ENCODE data around the gene HOXB7.

Gene HOXB7

GRCh38 chr17:48565925-48566710 is 44.7 kb downstream of the HOXB7 start:
- DNase-seq (ENCODE audit: low spot score): no peak

DNA sequence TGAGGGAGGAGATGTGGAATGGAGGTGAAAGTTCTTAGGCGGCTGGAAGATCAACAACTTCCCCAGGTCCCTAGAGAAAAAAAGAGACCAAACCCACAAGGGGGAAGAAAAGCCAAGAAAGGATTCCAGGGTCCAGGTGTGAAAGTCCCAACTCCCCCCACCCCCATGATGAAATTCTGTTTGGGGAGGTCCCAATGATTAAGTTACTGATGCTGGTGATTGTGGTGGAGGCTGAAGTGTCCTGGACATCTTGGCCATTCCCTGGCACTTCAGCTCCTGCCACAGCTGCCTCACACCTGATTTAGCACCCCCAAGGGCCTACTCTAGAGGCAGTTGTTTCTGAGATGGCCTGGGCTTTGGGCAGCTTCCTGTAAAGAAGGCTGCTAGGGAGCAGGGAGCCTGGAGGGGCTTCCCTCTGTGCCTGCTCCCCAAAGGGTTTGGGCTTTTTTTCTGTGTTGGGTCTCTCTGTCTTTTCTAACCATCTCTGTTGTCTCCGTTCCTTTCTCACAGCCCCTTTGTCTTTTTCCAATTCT is 45.7 kb downstream of the HOXB7 start:
- DNase-seq (ENCODE audit: low spot score): no peak

GRCh38 chr17:48564188-48565021 is 46.4 kb downstream of the HOXB7 start:
- DNase-seq (ENCODE audit: low spot score): peak; percentile 61

- DNase-seq (ENCODE audit: low spot score): no peak
These were observed 47.0 kb downstream of the HOXB7 start for GRCh38 chr17:48563867-48564187.

- no peak for DNase-seq (ENCODE audit: low spot score)
These were observed 47.4 kb downstream of the HOXB7 start for GRCh38 chr17:48563385-48563838.

GRCh38 chr17:48562934-48563333 is 47.9 kb downstream of the HOXB7 start:
- DNase-seq (ENCODE audit: low spot score): no peak

DNA sequence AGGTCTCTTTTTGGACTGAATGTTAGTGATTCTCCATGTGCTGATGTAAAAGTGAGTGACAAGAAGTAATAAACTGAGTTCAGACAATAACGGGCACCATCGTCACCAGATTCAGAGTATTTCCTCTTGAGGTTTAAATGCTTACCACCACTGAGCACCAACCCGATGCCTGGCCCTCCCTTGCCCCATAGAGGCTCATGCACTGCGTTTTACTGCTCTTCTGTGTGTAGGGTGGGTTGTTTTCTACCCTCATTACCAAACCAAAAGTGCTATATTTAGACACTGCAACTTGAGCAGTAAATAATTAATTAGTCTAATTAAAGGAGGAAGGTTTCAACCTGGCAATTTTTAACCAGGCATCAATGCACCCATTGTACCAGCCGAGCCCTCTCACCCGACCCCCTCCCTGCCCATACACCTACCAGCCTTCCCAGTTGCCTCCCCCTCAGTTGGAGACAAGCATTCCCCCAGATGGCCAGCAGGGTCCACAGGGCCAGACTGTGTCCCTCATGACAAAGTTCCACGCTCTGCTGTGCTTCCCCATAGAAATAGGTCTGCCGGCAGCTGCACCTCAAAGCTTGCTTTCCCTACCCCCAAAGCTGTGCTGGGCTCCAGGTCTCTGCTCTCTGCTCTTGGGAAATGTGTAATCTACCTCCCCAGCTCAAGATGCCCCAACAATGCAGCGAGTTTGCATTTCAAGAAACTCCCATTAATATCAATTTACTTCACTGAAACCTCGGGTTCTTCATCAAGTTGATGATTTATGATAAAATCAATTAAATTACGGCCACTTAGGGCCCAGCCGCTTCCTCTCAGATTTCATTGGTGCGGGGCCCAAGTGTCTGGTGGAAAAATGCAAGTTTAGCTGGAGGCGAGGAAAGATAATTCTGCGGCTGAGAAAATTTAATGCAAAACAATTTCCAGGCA is 48.7 kb downstream of the HOXB7 start:
- no peak for DNase-seq (ENCODE audit: low spot score)

DNA sequence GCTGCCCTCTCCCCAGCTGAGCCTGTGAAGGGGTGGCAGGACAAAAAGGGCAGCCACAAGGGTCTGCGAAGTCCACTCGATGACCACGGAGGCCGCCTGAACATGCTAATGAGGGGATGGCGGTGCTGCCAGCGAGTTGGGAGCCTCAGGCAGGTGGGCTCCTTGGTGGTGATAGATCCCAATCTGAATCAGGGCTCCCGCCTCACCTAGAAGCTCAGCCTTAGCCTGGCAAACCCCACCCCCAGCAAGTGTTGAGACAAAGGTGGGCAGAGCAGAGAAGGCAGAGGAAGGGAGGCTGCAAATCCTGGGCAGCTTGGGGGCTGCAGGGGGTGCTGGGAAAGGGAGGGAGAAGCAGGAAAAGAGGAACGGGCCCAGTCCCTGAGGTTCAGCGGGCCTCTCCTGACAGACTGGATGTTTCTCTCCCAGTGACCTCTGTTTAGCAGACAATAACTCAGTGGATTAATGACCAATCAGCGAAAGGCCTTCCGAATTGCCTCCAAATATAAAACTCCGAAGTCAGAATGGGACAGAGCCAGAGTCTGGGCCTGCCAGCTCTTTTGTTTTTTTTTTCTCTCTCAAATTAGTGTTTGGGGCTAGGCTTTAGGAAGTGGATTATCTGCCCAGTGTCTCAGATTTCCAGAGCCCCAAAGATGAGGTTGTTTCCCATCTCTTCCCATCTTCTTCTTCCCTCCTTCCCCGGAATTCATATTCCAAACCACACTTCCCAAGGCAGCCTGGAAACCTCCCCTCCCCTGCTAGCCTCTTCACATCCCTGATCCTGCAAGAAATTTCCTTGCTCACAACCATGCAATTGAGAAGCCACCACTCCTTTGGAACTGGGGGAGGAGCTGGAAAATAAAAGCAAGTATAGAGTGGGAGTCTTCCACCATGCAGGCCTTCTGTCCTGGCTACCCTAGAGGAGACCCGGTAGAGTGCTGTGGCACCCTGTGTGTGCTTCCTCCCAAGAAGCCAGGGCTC is 50.7 kb downstream of the HOXB7 start:
- no peak for DNase-seq (ENCODE audit: low spot score)

DNA sequence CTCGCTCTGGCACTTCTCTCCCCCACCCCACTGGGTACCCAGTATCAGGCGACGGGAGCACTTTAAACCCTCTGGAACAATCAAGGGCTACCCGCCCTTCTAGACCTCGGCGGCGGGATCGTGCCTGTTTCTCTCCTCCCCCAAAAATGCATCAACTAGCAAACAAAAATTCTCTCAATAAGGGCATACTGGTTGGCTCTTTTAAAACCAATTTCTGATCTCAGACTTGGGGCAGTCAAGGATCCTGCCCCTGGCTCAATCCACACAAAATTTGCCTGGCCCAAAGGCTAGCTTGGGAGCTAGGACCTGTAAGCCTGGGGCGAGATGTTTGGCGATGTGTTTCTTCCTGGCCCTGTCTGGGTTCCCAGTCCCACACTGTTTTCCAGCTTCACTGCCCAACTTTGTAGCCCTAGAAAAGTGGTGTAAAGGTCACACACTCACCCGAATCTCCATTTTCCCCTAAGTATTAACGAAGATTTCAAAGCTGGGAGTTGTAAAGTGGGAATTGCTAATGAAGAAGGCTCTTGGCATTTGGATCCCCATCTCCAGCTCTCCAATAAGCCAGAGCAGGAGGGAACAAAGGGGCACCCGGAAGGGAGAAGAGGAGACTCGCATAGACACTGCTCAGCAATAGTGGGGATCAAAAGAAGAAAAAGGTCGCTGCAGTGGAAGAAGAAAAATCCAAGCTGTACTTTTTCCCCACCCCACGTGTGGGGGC is 51.5 kb downstream of the HOXB7 start:
- DNase-seq (ENCODE audit: low spot score): no peak

- no peak for DNase-seq (ENCODE audit: low spot score)
These were observed 52.0 kb downstream of the HOXB7 start for GRCh38 chr17:48558831-48559121.

DNA sequence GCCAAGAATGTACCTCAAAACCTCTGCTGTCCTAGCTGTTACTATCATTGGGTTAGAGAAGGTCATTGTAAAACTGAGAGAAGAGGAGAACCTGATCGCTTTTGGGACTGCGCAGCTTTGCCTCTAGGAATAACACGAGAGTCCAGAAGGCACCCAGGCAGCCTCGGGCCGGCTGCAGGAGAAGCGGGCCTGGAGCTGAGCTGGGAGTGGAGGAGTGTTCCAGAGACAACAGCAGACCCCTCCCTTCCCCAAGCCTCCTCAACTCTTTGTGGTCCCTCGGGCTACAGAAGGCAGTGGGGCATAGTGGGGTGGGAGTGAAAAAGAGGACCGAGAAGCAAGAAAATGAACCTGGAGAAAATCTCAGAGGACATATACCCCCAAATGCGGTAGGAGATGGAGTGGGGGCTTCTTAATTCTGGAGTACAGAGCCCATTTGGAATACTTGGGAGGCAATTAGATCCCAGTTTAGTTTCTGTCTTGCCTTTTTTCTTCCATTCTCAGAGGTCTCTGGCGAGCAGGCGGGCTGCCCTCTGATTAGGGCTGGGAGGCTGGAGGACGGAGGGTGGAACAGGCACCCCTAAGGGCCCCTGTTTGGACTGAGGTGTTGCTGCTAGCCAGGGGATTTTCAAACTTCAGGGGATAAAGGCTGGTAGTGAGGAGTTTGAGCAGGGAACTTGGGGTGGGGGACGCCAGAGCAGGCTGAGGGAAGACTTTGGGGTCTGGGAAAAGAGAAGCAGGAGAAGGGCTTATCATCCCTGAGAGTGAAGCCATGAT is 52.6 kb downstream of the HOXB7 start:
- DNase-seq (ENCODE audit: low spot score): no peak

All from ecto neural progenitor cell (in vitro differentiated cells).